DOHH2 (cell line): ENCODE measurements around the gene SPPL2A.

Source experiments
- H3F3A ChIP-seq: fragments of 200-600 bp; sonication (generic), shearing (Covaris generic); 2 replicates; pipeline ENCODE4 v1.6.0; 2016; ENCODE audit warnings: antibody characterized with exemption, mild to moderate bottlenecking; ENCODE audit not compliant: control insufficient read depth, insufficient read depth
- H3K27ac ChIP-seq: fragments of 200-600 bp; sonication (generic); 2 replicates; pipeline ENCODE4 v1.5.1; 2014; ENCODE audit warnings: low read depth, mild to moderate bottlenecking, low read length, moderate library complexity
- H3K27me3 ChIP-seq: fragments of 200-600 bp; sonication (generic); 2 replicates; pipeline ENCODE4 v1.6.1; 2014; ENCODE audit warnings: mild to moderate bottlenecking, low read length, mixed read lengths; ENCODE audit not compliant: control insufficient read depth
- H3K36me3 ChIP-seq: fragments of 200-600 bp; sonication (generic); 2 replicates; pipeline ENCODE4 v1.6.1; 2014; ENCODE audit warnings: mild to moderate bottlenecking, low read length, moderate library complexity, mixed read lengths; ENCODE audit not compliant: control insufficient read depth
- H3K4me1 ChIP-seq: fragments of 200-600 bp; sonication (generic); 2 replicates; pipeline ENCODE4 v1.6.1; 2014; ENCODE audit warnings: mild to moderate bottlenecking, low read length, mixed read lengths; ENCODE audit not compliant: control insufficient read depth
- H3K4me2 ChIP-seq: fragments of 200-600 bp; sonication (generic); 2 replicates; pipeline ENCODE4 v1.6.0; 2014; ENCODE audit warnings: mild to moderate bottlenecking, low read length, moderate library complexity
- H3K4me3 ChIP-seq: fragments of 200-600 bp; sonication (generic); 2 replicates; pipeline ENCODE4 v1.5.1; 2014; ENCODE audit warnings: mild to moderate bottlenecking, low read length, mixed read lengths
- H3K79me2 ChIP-seq: fragments of 200-600 bp; sonication (generic); 2 replicates; pipeline ENCODE4 v1.6.1; 2014; ENCODE audit warnings: mild to moderate bottlenecking, low read length, mixed read lengths; ENCODE audit not compliant: control insufficient read depth
- H3K9me2 ChIP-seq: fragments of 200-600 bp; sonication (generic); replicated peaks from 2 replicates; pipeline ENCODE4 v1.6.1; 2014; ENCODE audit warnings: mild to moderate bottlenecking, low read length, mixed read lengths; ENCODE audit not compliant: control insufficient read depth
- H3K9me3 ChIP-seq: fragments of 200-600 bp; sonication (generic); 2 replicates; pipeline ENCODE4 v1.6.1; 2014; ENCODE audit warnings: antibody characterized with exemption, low read length, mixed read lengths; ENCODE audit not compliant: control insufficient read depth, insufficient read depth
- H4K20me1 ChIP-seq: fragments of 200-600 bp; sonication (generic); 2 replicates; pipeline ENCODE4 v1.6.0; 2014; ENCODE audit warnings: low read depth, mild to moderate bottlenecking, antibody characterized with exemption, low read length, moderate library complexity; ENCODE audit not compliant: control insufficient read depth, insufficient read depth
- EZH2phosphoT487 ChIP-seq: fragments of 200-600 bp; sonication (generic); IDR thresholded peaks from 2 replicates; pipeline ENCODE4 v1.6.1; 2017; ENCODE audit warnings: borderline replicate concordance, mild to moderate bottlenecking, antibody characterized with exemption, low read length, moderate library complexity, mixed read lengths
- TF ChIP-seq, protein P1 (sequence below): fragments of 200-600 bp; sonication (generic); IDR thresholded peaks from one replicate; pipeline ENCODE4 v1.5.1; 2014; ENCODE audit warnings: antibody characterized with exemption, mild to moderate bottlenecking, low read depth, low read length; ENCODE audit not compliant: poor library complexity, severe bottlenecking

Gene SPPL2A

GRCh38 chr15:50726315-50726714, 39.2 kb downstream of the SPPL2A start:
- Histone ChIP-seq H3K4me3 (no peak overlapping the region), H3K36me3 (peaks cover 13% of the 10 kb centered on the region; the same call in 1 of the 2 replicates), H3K79me2 (no peaks in the 10 kb centered on the region), H3K27ac (no peak overlapping the region), H3K4me1 (peaks cover 4% of the 10 kb centered on the region; the same call in 1 of the 2 replicates), H3K4me2 (no peak overlapping the region), H3K27me3 (no peaks in the 10 kb centered on the region), H4K20me1 (no peaks in the 10 kb centered on the region), H3F3A (no peaks in the 10 kb centered on the region), H3K9me3 (no peaks in the 10 kb centered on the region), H3K9me2 (no peaks in the 10 kb centered on the region)
- TF ChIP-seq, protein P1, sequence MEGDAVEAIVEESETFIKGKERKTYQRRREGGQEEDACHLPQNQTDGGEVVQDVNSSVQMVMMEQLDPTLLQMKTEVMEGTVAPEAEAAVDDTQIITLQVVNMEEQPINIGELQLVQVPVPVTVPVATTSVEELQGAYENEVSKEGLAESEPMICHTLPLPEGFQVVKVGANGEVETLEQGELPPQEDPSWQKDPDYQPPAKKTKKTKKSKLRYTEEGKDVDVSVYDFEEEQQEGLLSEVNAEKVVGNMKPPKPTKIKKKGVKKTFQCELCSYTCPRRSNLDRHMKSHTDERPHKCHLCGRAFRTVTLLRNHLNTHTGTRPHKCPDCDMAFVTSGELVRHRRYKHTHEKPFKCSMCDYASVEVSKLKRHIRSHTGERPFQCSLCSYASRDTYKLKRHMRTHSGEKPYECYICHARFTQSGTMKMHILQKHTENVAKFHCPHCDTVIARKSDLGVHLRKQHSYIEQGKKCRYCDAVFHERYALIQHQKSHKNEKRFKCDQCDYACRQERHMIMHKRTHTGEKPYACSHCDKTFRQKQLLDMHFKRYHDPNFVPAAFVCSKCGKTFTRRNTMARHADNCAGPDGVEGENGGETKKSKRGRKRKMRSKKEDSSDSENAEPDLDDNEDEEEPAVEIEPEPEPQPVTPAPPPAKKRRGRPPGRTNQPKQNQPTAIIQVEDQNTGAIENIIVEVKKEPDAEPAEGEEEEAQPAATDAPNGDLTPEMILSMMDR, result no peak
- no peak for TF ChIP-seq EZH2phosphoT487

- peaks cover under 1% of the 10 kb centered on the region; the same call in 1 of the 2 replicates for H3F3A ChIP-seq
- H3K9me3 ChIP-seq, result no peaks in the 10 kb centered on the region
- no peak overlapping the region for H3K27ac ChIP-seq
- H3K4me2 ChIP-seq, result no peak overlapping the region
- no peaks in the 10 kb centered on the region for H3K79me2 ChIP-seq
- H3K27me3 ChIP-seq, result no peaks in the 10 kb centered on the region
- H4K20me1 ChIP-seq, result no peaks in the 10 kb centered on the region
- H3K36me3 ChIP-seq, result peaks cover 9% of the 10 kb centered on the region; the same call in 1 of the 2 replicates
- H3K9me2 ChIP-seq, result no peaks in the 10 kb centered on the region
- peaks cover 8% of the 10 kb centered on the region; the same call in 1 of the 2 replicates for H3K4me1 ChIP-seq
- no peak overlapping the region for H3K4me3 ChIP-seq
- TF ChIP-seq EZH2phosphoT487, result no peak
- TF ChIP-seq, protein P1, result no peak
Observed at GRCh38 chr15:50718700-50719125, 46.8 kb downstream of the SPPL2A start.

GRCh38 chr15:50712018-50712417, 53.5 kb downstream of the SPPL2A start:
- H3K27ac ChIP-seq, result no peak overlapping the region
- no peaks in the 10 kb centered on the region for H3K79me2 ChIP-seq
- no peaks in the 10 kb centered on the region for H3K27me3 ChIP-seq
- no peaks in the 10 kb centered on the region for H4K20me1 ChIP-seq
- H3K4me3 ChIP-seq, result no peak overlapping the region
- peaks cover 16% of the 10 kb centered on the region for H3F3A ChIP-seq
- no peaks in the 10 kb centered on the region for H3K9me2 ChIP-seq
- no peak overlapping the region for H3K4me2 ChIP-seq
- H3K9me3 ChIP-seq, result no peaks in the 10 kb centered on the region
- H3K36me3 ChIP-seq, result peaks cover 3% of the 10 kb centered on the region
- TF ChIP-seq, protein P1, result no peak
- no peak for TF ChIP-seq EZH2phosphoT487
- H3K4me1 ChIP-seq, result peaks cover 47% of the 10 kb centered on the region

GRCh38 chr15:50710585-50710984, 54.9 kb downstream of the SPPL2A start:
- no peak overlapping the region for H3K4me3 ChIP-seq
- no peaks in the 10 kb centered on the region for H3K9me3 ChIP-seq
- H4K20me1 ChIP-seq, result no peaks in the 10 kb centered on the region
- peaks cover 22% of the 10 kb centered on the region for H3F3A ChIP-seq
- no peaks in the 10 kb centered on the region for H3K9me2 ChIP-seq
- TF ChIP-seq EZH2phosphoT487, result no peak
- TF ChIP-seq, protein P1, result no peak
- peak overlapping the region; percentile 34; the same call in 1 of the 2 replicates for H3K4me2 ChIP-seq
- no peaks in the 10 kb centered on the region for H3K27me3 ChIP-seq
- H3K4me1 ChIP-seq, result peaks cover 61% of the 10 kb centered on the region
- no peaks in the 10 kb centered on the region for H3K79me2 ChIP-seq
- H3K27ac ChIP-seq, result peak overlapping the region; percentile 6
- H3K36me3 ChIP-seq, result peaks cover 3% of the 10 kb centered on the region
